PC-3 (cell line): Measurements from ENCODE around the gene TANGO6. TPM values are rescaled to one million over a fixed set of nuclear protein-coding genes. Genes with fewer than 3 reads are reported as not detected.

ENCODE experiments used
- ATAC-seq: fragments of 200-7000 bp; cut with Tn5 transposase; 2 replicates; pipeline ENCODE4 v1.9.1; 2020; ENCODE audit warnings: mild to moderate bottlenecking, moderate library complexity
- Bru-seq: library from RNA; stranded (reverse); fragments of 400-500 nt; gene quantifications from one replicate; lab custom pipeline; 2021; lab: Mats Ljungman, UMichigan
- BruChase-seq, 2 experiments: library from RNA; stranded (reverse); fragments of 400-500 nt; gene quantifications; one replicate each; lab custom pipeline; 2021; lab: Mats Ljungman, UMichigan
- BruUV-seq: library from RNA; stranded (reverse); fragments of 400-500 nt; replicated peaks from 2 replicates; lab custom pipeline; 2021; lab: Mats Ljungman, UMichigan
- CTCF ChIA-PET: fragments of 300-600 bp; sonication (Branson Sonifier 250); formaldehyde crosslinking; loops from one replicate; lab custom pipeline; 2022; ENCODE audit warnings: antibody characterized with exemption; lab: Charles Lee
- POLR2A ChIA-PET: fragments of 300-600 bp; sonication (Branson Sonifier 250); formaldehyde crosslinking; loops from one replicate; lab custom pipeline; 2022; ENCODE audit warnings: antibody characterized with exemption; ENCODE audit not compliant: unreplicated experiment; lab: Charles Lee
- DNase-seq: peaks from one replicate; pipeline ENCODE4 v3.0.0-alpha.2; 2015
- H2AFZ ChIP-seq: fragments of 300-600 bp; sonication (generic); 2 replicates; pipeline ENCODE4 v1.6.0; 2016; ENCODE audit warnings: antibody characterized with exemption, low read length
- H3F3A ChIP-seq: fragments of 300-600 bp; sonication (generic); one replicate; pipeline ENCODE4 v1.6.0; 2017; ENCODE audit warnings: antibody characterized with exemption, low read length, control low read depth, mild to moderate bottlenecking; ENCODE audit not compliant: unreplicated experiment
- H3K27ac ChIP-seq: fragments of 300-600 bp; sonication (generic); 2 replicates; pipeline ENCODE4 v1.5.1; 2016; ENCODE audit warnings: mild to moderate bottlenecking, low read length
- H3K27me3 ChIP-seq: fragments of 300-600 bp; sonication (generic); 2 replicates; pipeline ENCODE4 v1.6.1; 2016; ENCODE audit warnings: low read length, mixed read lengths
- H3K36me3 ChIP-seq: fragments of 300-600 bp; sonication (generic); 2 replicates; pipeline ENCODE4 v1.6.1; 2016; ENCODE audit warnings: low read depth, mixed run types, low read length, mixed read lengths
- H3K4me1 ChIP-seq: fragments of 300-600 bp; sonication (generic); 2 replicates; pipeline ENCODE4 v1.5.1; 2016; ENCODE audit warnings: low read length; ENCODE audit not compliant: insufficient read depth
- H3K4me2 ChIP-seq: fragments of 300-600 bp; sonication (generic); 2 replicates; pipeline ENCODE4 v1.6.0; 2016; ENCODE audit warnings: low read length
- H3K4me3 ChIP-seq: fragments of 300-600 bp; sonication (generic); 2 replicates; pipeline ENCODE4 v1.5.1; 2016; ENCODE audit warnings: mild to moderate bottlenecking, low read length, mixed read lengths
- H3K79me2 ChIP-seq: fragments of 300-600 bp; sonication (generic); 2 replicates; pipeline ENCODE4 v1.6.1; 2017; ENCODE audit warnings: low read length, mixed read lengths
- H3K9ac ChIP-seq: fragments of 300-600 bp; sonication (generic); 2 replicates; pipeline ENCODE4 v1.6.0; 2016; ENCODE audit warnings: mild to moderate bottlenecking, low read length
- H3K9me2 ChIP-seq: fragments of 300-600 bp; sonication (generic); replicated peaks from 2 replicates; pipeline ENCODE4 v1.6.1; 2016; ENCODE audit warnings: mixed run types, low read length, mixed read lengths
- H3K9me3 ChIP-seq: fragments of 300-600 bp; sonication (generic); 2 replicates; pipeline ENCODE4 v1.6.1; 2016; ENCODE audit warnings: low read length, mixed read lengths
- H4K20me1 ChIP-seq: fragments of 300-600 bp; sonication (generic); 2 replicates; pipeline ENCODE4 v1.6.1; 2016; ENCODE audit warnings: low read length, mixed read lengths
- EZH2 ChIP-seq: fragments of 300-600 bp; sonication (generic); IDR thresholded peaks from one replicate; pipeline ENCODE4 v1.6.1; 2017; ENCODE audit warnings: antibody characterized with exemption, mild to moderate bottlenecking, low read length; ENCODE audit not compliant: unreplicated experiment
- EZH2phosphoT487 ChIP-seq: fragments of 300-600 bp; sonication (generic); IDR thresholded peaks from 2 replicates; pipeline ENCODE4 v1.6.1; 2018; ENCODE audit warnings: mild to moderate bottlenecking, antibody characterized with exemption, low read length, borderline replicate concordance
- intact Hi-C: fragments of 100-400 bp; cut with micrococcal nuclease; formaldehyde crosslinking; loops from 2 replicates; pipeline ENCODE4 v1.9.0; 2023
- long read RNA-seq: library from polyadenylated mRNA; unstranded; transcript quantifications from one replicate; pipeline ENCODE4 v2.0.0, GENCODE V29; 2021; ENCODE audit not compliant: unreplicated experiment
- total RNA-seq: library from RNA; depleted of rRNA; stranded (reverse); fragments of >200 nt; gene quantifications from 2 replicates; pipeline ENCODE4 v1.2.3, GENCODE V29; 2014; rRNA removed
- TF ChIP-seq, protein P1 (sequence below): fragments of 300-600 bp; sonication (generic); conservative IDR thresholded peaks from 2 replicates; pipeline ENCODE4 v1.5.1; 2017; ENCODE audit warnings: antibody characterized with exemption, low read depth, mild to moderate bottlenecking, low read length

Gene TANGO6
- total RNA-seq (9.4 and 17.7 TPM in 2 replicates), Bru-seq, nascent RNA (percentile 61 among the genes with signal in this experiment), BruChase-seq, experiment 1, labeled RNA remaining after a 6-hour chase (percentile 57 among the genes with signal in this experiment), BruChase-seq, experiment 2, labeled RNA remaining after a 2-hour chase (percentile 54 among the genes with signal in this experiment)
- long read RNA-seq, full-length matches to known transcripts, result 13 of 23 reads
- long read RNA-seq, partial matches to known transcripts, result 5 of 23 reads
- long read RNA-seq, other reads (novel, unspliced or antisense), result 5 of 23 reads

DNA sequence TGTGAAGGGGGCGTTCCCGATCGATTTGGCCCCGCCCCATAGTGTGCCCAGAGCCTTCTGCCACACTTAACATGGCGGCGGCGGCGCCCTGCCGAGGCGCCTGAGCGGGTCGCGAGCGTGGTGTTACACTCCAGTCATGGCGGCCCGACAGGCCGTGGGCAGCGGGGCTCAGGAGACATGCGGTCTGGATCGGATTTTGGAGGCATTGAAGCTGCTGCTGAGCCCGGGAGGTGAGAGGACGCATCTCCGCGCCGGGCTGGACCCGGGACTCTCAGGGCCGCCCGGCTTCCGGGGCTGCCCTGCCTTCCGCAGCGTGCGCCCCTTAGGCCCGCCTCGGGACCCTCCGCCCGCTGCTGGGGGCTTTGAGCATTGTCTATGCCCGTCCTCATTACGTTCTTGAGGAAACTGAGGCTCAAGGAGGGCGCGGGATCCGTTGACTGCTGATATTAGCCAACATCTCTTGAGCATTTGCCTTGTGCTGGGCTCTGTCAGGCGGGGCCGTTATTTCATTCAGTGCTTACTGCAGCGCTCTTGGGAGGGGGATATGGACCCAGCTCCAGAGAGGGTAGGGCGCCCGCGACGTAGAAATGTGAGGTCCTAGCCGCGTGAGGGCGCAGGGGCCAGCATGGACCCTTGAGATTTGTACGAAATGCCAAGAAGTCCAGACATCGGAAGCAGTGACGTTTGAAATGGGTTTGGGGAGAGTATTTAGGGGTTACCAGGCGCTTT, at the start of gene TANGO6:
Gene TANGO6, plus strand, starts transcription at position 50 of the 729 bp plus-strand sequence. Its CDS starts 87 bp downstream, at position 137.
- Histone ChIP-seq H3K9me3 (no peaks in the 10 kb centered on the region), H3F3A (no peaks in the 10 kb centered on the region), H3K79me2 (peaks cover 10% of the 10 kb centered on the region), H3K4me2 (peak within 1 kb of the TSS; percentile 96), H3K4me1 (peaks cover 6% of the 10 kb centered on the region), H3K27ac (peak within 1 kb of the TSS; percentile 14; the same call in 1 of the 2 replicates), H3K4me3 (peak within 1 kb of the TSS; percentile 89), H3K9ac (peak within 1 kb of the TSS; percentile 86), H3K9me2 (no peaks in the 10 kb centered on the region), H4K20me1 (no peaks in the 10 kb centered on the region), H3K27me3 (no peaks in the 10 kb centered on the region), H3K36me3 (no peaks in the 10 kb centered on the region), H2AFZ (peak within 1 kb of the TSS; percentile 92)
- ChIA-PET POLR2A (interaction anchor here (0.6 kb wide), 3 partner anchors 18 to 106 kb away, joined by 3 read pairs; partner anchors contain the start of gene CDH1), CTCF (interaction anchor here (1.0 kb wide), 1 partner anchor 229 kb away, joined by 3 read pairs; no protein-coding TSS in a partner anchor)
- BruUV-seq, result no TSS peak
- TF ChIP-seq, protein P1, sequence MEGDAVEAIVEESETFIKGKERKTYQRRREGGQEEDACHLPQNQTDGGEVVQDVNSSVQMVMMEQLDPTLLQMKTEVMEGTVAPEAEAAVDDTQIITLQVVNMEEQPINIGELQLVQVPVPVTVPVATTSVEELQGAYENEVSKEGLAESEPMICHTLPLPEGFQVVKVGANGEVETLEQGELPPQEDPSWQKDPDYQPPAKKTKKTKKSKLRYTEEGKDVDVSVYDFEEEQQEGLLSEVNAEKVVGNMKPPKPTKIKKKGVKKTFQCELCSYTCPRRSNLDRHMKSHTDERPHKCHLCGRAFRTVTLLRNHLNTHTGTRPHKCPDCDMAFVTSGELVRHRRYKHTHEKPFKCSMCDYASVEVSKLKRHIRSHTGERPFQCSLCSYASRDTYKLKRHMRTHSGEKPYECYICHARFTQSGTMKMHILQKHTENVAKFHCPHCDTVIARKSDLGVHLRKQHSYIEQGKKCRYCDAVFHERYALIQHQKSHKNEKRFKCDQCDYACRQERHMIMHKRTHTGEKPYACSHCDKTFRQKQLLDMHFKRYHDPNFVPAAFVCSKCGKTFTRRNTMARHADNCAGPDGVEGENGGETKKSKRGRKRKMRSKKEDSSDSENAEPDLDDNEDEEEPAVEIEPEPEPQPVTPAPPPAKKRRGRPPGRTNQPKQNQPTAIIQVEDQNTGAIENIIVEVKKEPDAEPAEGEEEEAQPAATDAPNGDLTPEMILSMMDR, result peak; percentile 35; the same call in 1 of the 2 replicates
- no peak for TF ChIP-seq EZH2
- ATAC-seq (peak; percentile 83), DNase-seq (peak; percentile 79)
- intact Hi-C loops, result loop anchor here (5.0 kb wide), 1 partner anchor 141 kb away; no protein-coding TSS in a partner anchor

DNA sequence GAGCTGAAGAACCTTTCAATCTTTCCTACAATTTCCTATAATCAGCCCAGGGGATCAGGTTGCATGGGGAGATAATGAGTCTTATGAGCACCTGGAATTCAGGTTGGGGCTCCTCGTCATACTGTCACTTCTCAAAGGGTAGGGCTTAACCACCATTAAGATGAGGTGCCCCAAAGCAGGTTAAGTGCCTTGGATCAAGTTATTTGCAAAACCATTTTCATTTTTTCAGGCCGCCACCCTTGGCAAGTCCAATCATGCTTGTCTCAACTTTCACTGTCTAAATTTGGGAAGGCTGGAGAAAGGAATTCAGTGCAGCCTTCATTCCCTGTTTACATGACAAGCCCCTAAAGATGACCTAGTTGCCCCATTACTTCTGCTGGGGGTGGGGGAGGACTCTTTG, 44.9 kb upstream of the TANGO6 start:
- no TSS peak for BruUV-seq
- TF ChIP-seq EZH2phosphoT487 (no peak), EZH2 (no peak)
- TF ChIP-seq, protein P1, result no peak
- intact Hi-C loops, result no loop called here
- Histone ChIP-seq H4K20me1 (no peaks in the 10 kb centered on the region), H3K9ac (no peak overlapping the region), H3K4me1 (peaks cover 27% of the 10 kb centered on the region), H3F3A (no peaks in the 10 kb centered on the region), H3K4me2 (no peak overlapping the region), H3K9me3 (no peaks in the 10 kb centered on the region), H3K79me2 (peaks cover 36% of the 10 kb centered on the region), H2AFZ (no peak overlapping the region), H3K27me3 (no peaks in the 10 kb centered on the region), H3K4me3 (no peak overlapping the region), H3K9me2 (no peaks in the 10 kb centered on the region), H3K36me3 (peaks cover 17% of the 10 kb centered on the region), H3K27ac (no peak overlapping the region)
- ATAC-seq (no peak), DNase-seq (no peak)
- POLR2A ChIA-PET, result no interaction called here
- CTCF ChIA-PET, result no interaction called here
